ENCODE results near the gene PDSS1.

GRCh38 chr10:26699631-26700030 is 2.1 kb downstream of the PDSS1 start:
- TF ChIP-seq EP300 (IDR thresholded peaks at IDR 0.05) (no peak), POLR2A (IDR thresholded peaks at IDR 0.05) (no peak)
- TF ChIP-seq, protein P1, sequence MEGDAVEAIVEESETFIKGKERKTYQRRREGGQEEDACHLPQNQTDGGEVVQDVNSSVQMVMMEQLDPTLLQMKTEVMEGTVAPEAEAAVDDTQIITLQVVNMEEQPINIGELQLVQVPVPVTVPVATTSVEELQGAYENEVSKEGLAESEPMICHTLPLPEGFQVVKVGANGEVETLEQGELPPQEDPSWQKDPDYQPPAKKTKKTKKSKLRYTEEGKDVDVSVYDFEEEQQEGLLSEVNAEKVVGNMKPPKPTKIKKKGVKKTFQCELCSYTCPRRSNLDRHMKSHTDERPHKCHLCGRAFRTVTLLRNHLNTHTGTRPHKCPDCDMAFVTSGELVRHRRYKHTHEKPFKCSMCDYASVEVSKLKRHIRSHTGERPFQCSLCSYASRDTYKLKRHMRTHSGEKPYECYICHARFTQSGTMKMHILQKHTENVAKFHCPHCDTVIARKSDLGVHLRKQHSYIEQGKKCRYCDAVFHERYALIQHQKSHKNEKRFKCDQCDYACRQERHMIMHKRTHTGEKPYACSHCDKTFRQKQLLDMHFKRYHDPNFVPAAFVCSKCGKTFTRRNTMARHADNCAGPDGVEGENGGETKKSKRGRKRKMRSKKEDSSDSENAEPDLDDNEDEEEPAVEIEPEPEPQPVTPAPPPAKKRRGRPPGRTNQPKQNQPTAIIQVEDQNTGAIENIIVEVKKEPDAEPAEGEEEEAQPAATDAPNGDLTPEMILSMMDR (IDR thresholded peaks at IDR 0.05): no peak
